ENCODE results near the gene FXYD6.

- no peak for TF ChIP-seq POLR2AphosphoS5 (IDR thresholded peaks at IDR 0.05; ENCODE audit: low read depth, low read length)
- no peak for TF ChIP-seq REST (IDR thresholded peaks at IDR 0.05; ENCODE audit: insufficient read depth in 1 of 2, low read depth in 2 of 2, low read length in 2 of 2)
- TF ChIP-seq TAF1 (IDR thresholded peaks at IDR 0.05; ENCODE audit: borderline replicate concordance, insufficient read depth, low read length), result no peak
- TF ChIP-seq SIN3A (IDR thresholded peaks at IDR 0.05; ENCODE audit: borderline replicate concordance, insufficient read depth, low read length), result no peak
Measured at GRCh38 chr11:117814766-117815261, 61.6 kb downstream of the FXYD6 start.
